Left colon (tissue), 2 donors: ENCODE measurements around the gene STX1A. TPM values are rescaled to one million over a fixed set of nuclear protein-coding genes. Genes with fewer than 3 reads are reported as not detected.
"Not testable (repeated sequence)": the region's sequence is repeated elsewhere in the genome, so short reads cannot be mapped to it uniquely, and the experiment has no call there.

Experiments
- ATAC-seq: fragments of 200-7000 bp; cut with Tn5 transposase; one replicate; pipeline ENCODE4 v1.9.1; 2020; ENCODE audit warnings: mild to moderate bottlenecking, moderate library complexity
- DNase-seq, 2 donors: peaks; one replicate each; pipeline ENCODE4 v3.0.0-alpha.2; 2020
- intact Hi-C, 2 donors: fragments of 100-400 bp; cut with DNase I in 1 of 2; cut with micrococcal nuclease in 1 of 2; formaldehyde crosslinking; loops; one replicate each; pipeline versions ENCODE4 v1.11.2 to v1.14.0; 2022; cut with DNase I, micrococcal nuclease
- total RNA-seq, 2 donors: library from RNA; stranded (reverse); fragmentation: NEBNext Ultra II Directional; extraction: Animal tissue kit (Norgen Biotek cat#: 25700); gene quantifications; one replicate each; pipeline ENCODE4 v1.2.1, GENCODE V29; 2021
- donor health status: DM: no; HTN: no; CAD: no.
- donor health status: DM: yes; HTN: yes; CAD: no.

Gene STX1A
- total RNA-seq, 2 donors from 2014 or later = 4.7 to 6.9 TPM

GRCh38 chr7:73738220-73738611, 18.7 kb upstream of the STX1A start:
- peak; percentile 37 for ATAC-seq
- intact Hi-C loops = no loop called here
- DNase-seq = peak; percentile 68 to 85

GRCh38 chr7:73737491-73738219, 18.2 kb upstream of the STX1A start:
- DNase-seq = peak in 1 of 2 donors; percentile 56
- intact Hi-C loops = no loop called here
- no peak for ATAC-seq

GRCh38 chr7:73736885-73737284, 17.4 kb upstream of the STX1A start:
- no peak for DNase-seq
- intact Hi-C loops = no loop called here

GRCh38 chr7:73735528-73735905, 16.0 kb upstream of the STX1A start:
- DNase-seq (no peak), ATAC-seq (no peak)
- intact Hi-C loops = no loop called here

More at GRCh38 chr7:73736885-73737284, 17.4 kb upstream of the STX1A start:
- no peak for ATAC-seq

- intact Hi-C loops = no loop called here
- DNase-seq (peak; percentile 91 to 95), ATAC-seq (peak; percentile 64)
Measured at GRCh38 chr7:73734619-73735527, 15.4 kb upstream of the STX1A start.

- intact Hi-C loops = no loop called here
- DNase-seq = no peak
- no peak for ATAC-seq
Measured at GRCh38 chr7:73732397-73732796, 12.9 kb upstream of the STX1A start.

- intact Hi-C loops = no loop called here
- ATAC-seq = no peak
Measured at GRCh38 chr7:73730485-73730884, 11.0 kb upstream of the STX1A start.

GRCh38 chr7:73728551-73728950, 9.1 kb upstream of the STX1A start:
- DNase-seq = no peak
- no peak for ATAC-seq
- intact Hi-C loops = loop anchor here (5.0 to 10.0 kb wide), 2 partner anchors 64 to 121 kb away; partner anchors contain the start of gene VPS37D (in 1 of the 2)

More at GRCh38 chr7:73730485-73730884, 11.0 kb upstream of the STX1A start:
- no peak for DNase-seq

GRCh38 chr7:73727952-73728351, 8.5 kb upstream of the STX1A start:
- ATAC-seq = no peak

GRCh38 chr7:73726083-73726466, 6.6 kb upstream of the STX1A start:
- intact Hi-C loops = loop anchor here (5.0 to 10.0 kb wide), 2 partner anchors 61 to 119 kb away; partner anchors contain the start of gene VPS37D (in 1 of the 2)
- DNase-seq (no peak), ATAC-seq (peak; percentile 27)

More at GRCh38 chr7:73727952-73728351, 8.5 kb upstream of the STX1A start:
- intact Hi-C loops = loop anchor here (5.0 to 10.0 kb wide), 2 partner anchors 63 to 121 kb away; partner anchors contain the start of gene VPS37D (in 1 of the 2)
- DNase-seq = no peak

GRCh38 chr7:73723813-73724212, 4.3 kb upstream of the STX1A start:
- intact Hi-C loops = loop anchor here in 1 of 2 donors (10.0 kb wide), 1 partner anchor 59 kb away; the partner anchor contains the start of gene VPS37D
- DNase-seq (no peak), ATAC-seq (no peak)

- ATAC-seq = no peak
- DNase-seq = no peak
- intact Hi-C loops = loop anchor here in 1 of 2 donors (10.0 kb wide), 1 partner anchor 58 kb away; the partner anchor contains the start of gene VPS37D
Measured at GRCh38 chr7:73722785-73723184, 3.3 kb upstream of the STX1A start.

- DNase-seq, ATAC-seq: not testable (repeated sequence)
- intact Hi-C loops = loop anchor here in 1 of 2 donors (10.0 kb wide), 1 partner anchor 57 kb away; the partner anchor contains the start of gene VPS37D
Measured at GRCh38 chr7:73722182-73722581, 2.7 kb upstream of the STX1A start.

GRCh38 chr7:73721377-73721817, 1.9 kb upstream of the STX1A start:
- intact Hi-C loops = loop anchor here in 1 of 2 donors (10.0 kb wide), 1 partner anchor 57 kb away; the partner anchor contains the start of gene VPS37D
- ATAC-seq (peak; percentile 42), DNase-seq (peak in 1 of 2 donors; percentile 51)

GRCh38 chr7:73720443-73720842, 974 bp upstream of the STX1A start:
- ATAC-seq, DNase-seq: not testable (repeated sequence)
- intact Hi-C loops = loop anchor here in 1 of 2 donors (10.0 kb wide), 1 partner anchor 56 kb away; the partner anchor contains the start of gene VPS37D

- ATAC-seq (no peak), DNase-seq (no peak)
- intact Hi-C loops = loop anchor here in 1 of 2 donors (10.0 kb wide), 1 partner anchor 55 kb away; the partner anchor contains the start of gene VPS37D
Measured at GRCh38 chr7:73719806-73720169, 319 bp upstream of the STX1A start.

- DNase-seq (no peak), ATAC-seq (no peak)
- intact Hi-C loops = no loop called here
Measured at GRCh38 chr7:73718438-73718881, 1.0 kb downstream of the STX1A start.

GRCh38 chr7:73717991-73718405, 1.5 kb downstream of the STX1A start:
- ATAC-seq (no peak), DNase-seq (no peak)
- intact Hi-C loops = no loop called here
